Hindlimb muscle (tissue), 1 donor: Measurements from ENCODE around the gene YLPM1. TPM values are rescaled to one million over a fixed set of nuclear protein-coding genes. Genes with fewer than 3 reads are reported as not detected.
A peak's percentile ranks its signal among the peaks of the same experiment; 100 is the strongest.

Experiments
- DNase-seq: peaks from one replicate; pipeline ENCODE4 v3.0.0-alpha.2; 2013
- polyA plus RNA-seq: library from polyadenylated mRNA; unstranded; fragments of 120-200 nt; gene quantifications from one replicate; pipeline ENCODE4 v1.2.1, GENCODE V29; 2013; ENCODE audit not compliant: insufficient read length

The YLPM1 gene
- polyA plus RNA-seq, 1 donor, result 51.9 TPM

DNA sequence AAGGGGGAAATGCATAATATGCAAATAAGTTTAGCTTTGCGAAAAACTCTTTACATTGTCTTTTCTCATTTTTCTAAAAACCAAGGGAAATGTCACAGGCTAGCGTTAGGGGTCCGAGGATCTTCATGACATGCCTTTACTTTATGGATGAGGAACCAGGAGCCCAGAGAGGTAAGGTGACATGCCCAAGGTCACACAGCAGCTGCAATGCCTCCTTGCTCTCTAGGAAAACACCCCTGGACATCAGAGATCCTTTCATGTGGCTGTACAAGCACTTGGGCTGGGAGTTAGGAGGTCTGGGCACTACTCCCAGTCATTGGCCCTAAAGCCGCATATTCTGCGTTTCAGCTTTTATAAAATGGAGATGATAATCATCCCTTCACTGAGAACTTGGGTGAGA, 112.1 kb downstream of the YLPM1 start:
- no peak for DNase-seq

DNA sequence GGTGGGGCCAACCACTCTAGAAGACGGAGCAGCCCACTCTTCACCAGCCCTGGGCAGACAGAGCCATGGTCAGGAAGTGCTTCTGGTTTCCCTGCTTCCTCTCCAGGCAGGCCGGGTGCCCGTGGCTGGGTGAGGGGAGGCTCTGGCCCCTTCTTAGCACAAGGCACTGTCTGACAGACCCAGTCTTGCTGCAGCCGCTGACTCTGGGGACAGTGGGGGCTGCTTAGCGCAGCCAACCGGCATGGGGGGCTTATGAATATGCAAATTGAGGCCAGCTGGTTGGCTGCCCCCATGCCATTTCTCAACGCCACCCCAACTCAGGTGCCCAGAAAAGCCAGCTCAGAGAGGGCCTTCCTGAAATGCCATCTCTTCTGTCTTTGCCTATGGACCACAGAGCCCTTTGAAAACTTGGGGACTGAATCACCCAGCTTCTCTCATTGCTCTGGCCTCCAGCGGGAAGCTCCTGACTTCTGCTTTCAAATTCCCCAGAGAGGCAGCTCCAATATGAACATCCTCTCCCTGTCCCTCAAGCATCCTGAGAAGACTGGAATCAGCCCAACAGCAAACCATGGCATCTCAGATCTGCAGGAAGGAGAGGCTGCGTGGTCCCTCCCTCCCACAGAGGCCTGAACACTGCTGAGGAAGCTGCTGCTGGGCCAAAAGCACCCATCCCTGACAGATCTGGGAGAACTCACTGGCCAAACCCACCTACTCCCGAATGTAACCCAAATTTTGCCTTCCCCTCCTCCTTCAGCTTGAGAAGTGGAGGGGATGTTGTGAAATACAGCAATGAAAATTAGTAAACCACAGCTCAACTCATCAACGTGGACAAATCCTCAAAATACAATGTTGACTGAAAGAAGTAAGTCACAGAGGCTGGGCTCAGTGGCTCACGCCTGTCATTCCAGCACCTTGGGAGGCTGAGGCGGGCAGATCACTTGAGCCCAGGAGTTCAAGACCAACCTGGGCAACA, 113.1 kb downstream of the YLPM1 start, which contains the start of gene PROX2:
PROX2 (minus strand) TSS at position 205 of the 973 bp plus-strand sequence. CDS start 12,311 bp downstream, outside the sequence.
- no peak for DNase-seq

DNA sequence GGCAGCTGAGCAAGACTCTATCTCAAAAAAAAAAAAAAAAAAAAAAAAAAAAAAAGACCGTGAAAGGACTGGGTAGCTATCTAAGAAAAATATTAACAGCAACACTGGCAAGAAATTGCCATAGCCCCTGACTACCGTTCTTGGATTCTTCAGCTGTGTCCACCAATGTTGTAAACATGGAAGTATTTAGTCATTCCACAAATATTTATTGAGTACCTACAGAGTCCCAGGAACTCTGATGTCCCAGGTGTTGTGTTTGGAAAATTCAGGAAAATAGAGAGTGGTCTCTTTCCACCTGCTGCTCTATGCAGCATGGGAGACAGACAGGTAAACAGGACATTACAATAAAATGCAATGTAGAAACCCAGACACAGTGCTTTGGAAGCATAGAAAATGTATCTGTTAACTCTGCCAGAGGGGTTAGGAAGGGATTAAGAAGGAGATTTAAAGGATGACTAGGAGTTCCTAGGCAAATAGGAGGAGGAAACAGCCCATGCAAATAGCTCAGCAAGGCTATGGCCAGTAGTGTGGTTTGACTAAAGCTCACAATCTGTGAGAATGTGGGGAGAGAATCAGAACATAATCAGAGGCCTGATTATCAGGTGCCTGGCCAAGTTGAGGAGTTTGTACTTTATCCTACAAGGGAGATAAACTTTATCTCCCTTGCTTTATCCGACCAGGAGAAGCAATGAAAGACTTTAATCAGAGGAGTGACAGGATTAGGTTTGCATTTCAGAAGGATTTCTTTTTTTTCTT, 116.5 kb downstream of the YLPM1 start:
- no peak for DNase-seq

DNA sequence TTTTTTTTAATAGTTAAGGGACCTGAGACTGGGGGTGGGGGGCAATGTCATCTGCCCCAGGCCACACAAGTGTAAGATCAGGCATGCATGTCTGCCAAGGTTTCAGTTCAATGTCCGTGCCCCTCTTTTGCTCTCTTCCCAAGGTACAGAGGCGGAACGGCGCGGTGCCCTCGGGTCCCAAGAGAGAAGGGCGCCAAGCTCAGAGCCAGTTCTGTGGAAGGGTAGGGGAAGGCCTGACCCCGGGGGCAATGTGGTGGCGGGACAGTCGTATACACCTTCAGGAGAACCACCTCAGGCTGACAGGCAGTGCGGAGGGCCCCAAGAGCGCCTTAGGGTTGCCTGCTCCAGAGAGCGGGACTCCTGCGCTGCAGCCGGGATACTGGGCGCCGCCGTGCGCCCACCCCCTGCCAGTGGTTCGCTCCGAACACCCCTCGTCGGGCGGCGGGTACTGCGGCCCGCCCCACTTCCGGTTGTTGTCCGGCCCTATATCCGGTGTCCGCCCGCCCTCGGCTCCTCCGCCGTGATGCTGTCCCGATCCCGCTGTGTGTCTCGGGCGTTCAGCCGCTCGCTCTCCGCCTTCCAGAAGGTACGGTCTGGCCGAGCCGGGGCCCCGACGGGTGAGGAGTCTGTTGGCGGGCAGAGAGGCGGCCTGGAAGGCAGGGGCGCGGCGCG, 118.5 kb downstream of the YLPM1 start, which contains the start of gene DLST:
DLST (plus strand) TSS at position 486 of the 672 bp plus-strand sequence; CDS start at position 524, 38 bp downstream.
- DNase-seq, result peak; percentile 90

DNA sequence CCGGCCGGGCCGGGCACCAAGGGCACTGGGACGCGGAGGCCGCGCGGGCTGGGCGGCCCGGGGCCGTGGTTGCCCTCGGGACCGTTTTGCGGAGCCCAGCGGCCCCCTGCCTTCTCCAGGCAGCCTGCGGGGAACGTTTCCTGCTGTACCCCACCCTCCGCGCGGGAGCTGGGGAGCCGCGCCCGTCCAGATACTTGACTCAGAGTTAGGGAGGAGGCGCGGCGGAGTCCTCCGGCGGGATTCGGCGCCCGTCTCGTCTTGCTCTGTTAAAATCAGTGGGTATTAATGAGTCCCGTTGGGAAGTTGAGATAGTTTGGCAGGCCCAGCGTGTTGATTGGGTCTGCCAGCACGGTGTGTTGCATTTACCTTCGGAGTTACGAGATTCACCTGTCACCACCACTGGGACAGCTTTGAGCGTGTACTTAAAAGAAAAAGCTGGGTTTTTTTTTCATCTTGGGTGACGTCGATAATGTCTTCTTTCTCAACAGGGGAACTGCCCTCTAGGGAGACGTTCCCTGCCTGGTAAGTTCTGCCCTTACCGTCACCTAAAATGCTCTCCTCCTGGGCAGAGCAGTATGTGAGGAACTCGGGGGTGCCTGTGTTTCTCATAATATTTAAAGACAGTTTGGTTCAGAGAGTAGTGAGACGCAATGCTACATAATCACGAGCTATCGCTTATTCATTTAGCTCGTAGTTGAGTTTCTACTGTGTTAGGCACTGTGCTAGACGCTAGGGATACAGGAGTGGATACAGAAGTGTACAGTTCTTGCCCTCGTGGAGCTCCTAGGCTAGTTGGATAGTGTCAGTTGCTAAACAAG, 119.2 kb downstream of the YLPM1 start:
- DNase-seq, result no peak

Other genes starting within 250 kb of the YLPM1 start
- 5.4 TPM for gene LTBP2, start 151.1 kb upstream of the YLPM1 start, polyA plus RNA-seq
- gene AREL1, start 50.2 kb upstream of the YLPM1 start, polyA plus RNA-seq, result 18.1 TPM
- 37.9 TPM for gene FCF1, start 50.2 kb upstream of the YLPM1 start, polyA plus RNA-seq
- 0.71 TPM for gene PROX2, start 112.8 kb downstream of the YLPM1 start, polyA plus RNA-seq
- gene DLST, start 118.6 kb downstream of the YLPM1 start, polyA plus RNA-seq, result 75.8 TPM
- gene RPS6KL1, start 159.9 kb downstream of the YLPM1 start, polyA plus RNA-seq, result 14.3 TPM
- gene PGF, start 192.3 kb downstream of the YLPM1 start, polyA plus RNA-seq, result 51.0 TPM
- gene EIF2B2, start 239.6 kb downstream of the YLPM1 start, polyA plus RNA-seq, result 56.4 TPM